Measurements from ENCODE around the gene MMAB.

The MMAB gene

DNA sequence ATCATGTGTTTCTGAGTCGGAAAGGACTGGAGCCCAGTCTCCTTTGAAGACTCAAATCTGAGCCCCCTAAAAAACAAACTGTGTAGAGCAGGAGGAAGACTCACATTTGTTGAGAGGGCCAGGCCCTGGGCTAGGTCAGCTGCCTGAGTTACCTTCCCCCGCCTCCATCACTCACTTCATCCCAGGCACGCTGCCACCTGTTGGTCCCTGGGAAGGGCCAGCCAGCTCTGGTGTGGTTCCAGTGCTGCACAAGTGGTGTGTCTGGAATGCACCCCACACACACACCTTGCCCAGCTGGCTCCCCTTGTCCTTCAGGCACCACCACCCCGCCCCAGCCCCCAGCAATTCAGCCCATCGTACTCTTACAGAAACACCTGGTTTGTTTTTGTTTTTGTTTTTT, 9.3 kb upstream of the MMAB start:
- TF ChIP-seq FOXP2 (optimal IDR thresholded peaks at IDR 0.05; ENCODE audit: borderline replicate concordance, extremely low read depth, extremely low read length, insufficient read depth): no peak
- TF ChIP-seq SIN3A (IDR thresholded peaks at IDR 0.05; ENCODE audit: borderline replicate concordance, insufficient read depth, low read length): no peak

DNA sequence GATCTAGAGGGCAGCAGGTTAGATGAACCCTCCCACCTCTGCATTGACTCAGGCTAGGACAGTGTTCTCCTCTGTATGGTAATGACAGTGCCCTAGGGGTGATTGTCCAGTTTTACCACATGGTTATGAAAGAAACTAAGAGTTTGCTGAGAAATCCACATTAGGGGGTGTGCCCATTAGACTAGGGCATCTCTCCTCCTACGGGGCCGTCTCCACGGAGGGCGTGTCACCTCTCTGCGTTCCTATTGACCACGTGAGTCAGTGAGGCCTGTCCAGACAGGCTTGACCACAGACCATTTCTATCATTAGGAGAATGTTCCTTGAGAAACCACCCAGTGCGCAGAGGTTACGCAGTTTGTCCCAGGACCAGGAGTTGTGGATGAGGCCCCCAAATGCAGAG, 8.6 kb upstream of the MMAB start:
- no peak for TF ChIP-seq SIN3A (IDR thresholded peaks at IDR 0.05; ENCODE audit: borderline replicate concordance, insufficient read depth, low read length)

DNA sequence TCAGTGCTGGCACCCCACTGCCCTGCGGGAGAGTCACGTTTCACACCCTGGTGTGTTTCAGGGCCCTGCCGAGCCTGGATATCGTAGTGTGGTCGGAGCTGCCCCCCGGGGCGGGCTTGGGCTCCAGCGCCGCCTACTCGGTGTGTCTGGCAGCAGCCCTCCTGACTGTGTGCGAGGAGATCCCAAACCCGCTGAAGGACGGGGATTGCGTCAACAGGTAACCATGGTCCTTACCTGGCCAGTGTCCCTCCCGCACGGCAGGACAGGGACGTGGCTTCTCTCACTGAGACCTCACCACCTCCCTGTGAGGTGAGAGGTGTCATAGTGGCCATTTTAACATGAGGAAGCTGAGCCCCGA, 8.0 kb upstream of the MMAB start:
- no peak for TF ChIP-seq SIN3A (IDR thresholded peaks at IDR 0.05; ENCODE audit: borderline replicate concordance, insufficient read depth, low read length)
- TF ChIP-seq FOXP2 (optimal IDR thresholded peaks at IDR 0.05; ENCODE audit: borderline replicate concordance, extremely low read depth, extremely low read length, insufficient read depth): no peak
- TF ChIP-seq, protein P1, sequence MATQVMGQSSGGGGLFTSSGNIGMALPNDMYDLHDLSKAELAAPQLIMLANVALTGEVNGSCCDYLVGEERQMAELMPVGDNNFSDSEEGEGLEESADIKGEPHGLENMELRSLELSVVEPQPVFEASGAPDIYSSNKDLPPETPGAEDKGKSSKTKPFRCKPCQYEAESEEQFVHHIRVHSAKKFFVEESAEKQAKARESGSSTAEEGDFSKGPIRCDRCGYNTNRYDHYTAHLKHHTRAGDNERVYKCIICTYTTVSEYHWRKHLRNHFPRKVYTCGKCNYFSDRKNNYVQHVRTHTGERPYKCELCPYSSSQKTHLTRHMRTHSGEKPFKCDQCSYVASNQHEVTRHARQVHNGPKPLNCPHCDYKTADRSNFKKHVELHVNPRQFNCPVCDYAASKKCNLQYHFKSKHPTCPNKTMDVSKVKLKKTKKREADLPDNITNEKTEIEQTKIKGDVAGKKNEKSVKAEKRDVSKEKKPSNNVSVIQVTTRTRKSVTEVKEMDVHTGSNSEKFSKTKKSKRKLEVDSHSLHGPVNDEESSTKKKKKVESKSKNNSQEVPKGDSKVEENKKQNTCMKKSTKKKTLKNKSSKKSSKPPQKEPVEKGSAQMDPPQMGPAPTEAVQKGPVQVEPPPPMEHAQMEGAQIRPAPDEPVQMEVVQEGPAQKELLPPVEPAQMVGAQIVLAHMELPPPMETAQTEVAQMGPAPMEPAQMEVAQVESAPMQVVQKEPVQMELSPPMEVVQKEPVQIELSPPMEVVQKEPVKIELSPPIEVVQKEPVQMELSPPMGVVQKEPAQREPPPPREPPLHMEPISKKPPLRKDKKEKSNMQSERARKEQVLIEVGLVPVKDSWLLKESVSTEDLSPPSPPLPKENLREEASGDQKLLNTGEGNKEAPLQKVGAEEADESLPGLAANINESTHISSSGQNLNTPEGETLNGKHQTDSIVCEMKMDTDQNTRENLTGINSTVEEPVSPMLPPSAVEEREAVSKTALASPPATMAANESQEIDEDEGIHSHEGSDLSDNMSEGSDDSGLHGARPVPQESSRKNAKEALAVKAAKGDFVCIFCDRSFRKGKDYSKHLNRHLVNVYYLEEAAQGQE (IDR thresholded peaks at IDR 0.05; ENCODE audit: insufficient read depth in 1 of 2, low read depth in 2 of 2, low read length in 2 of 2): no peak
- no peak for TF ChIP-seq POLR2AphosphoS5 (IDR thresholded peaks at IDR 0.05; ENCODE audit: low read depth, low read length)
- no peak for TF ChIP-seq TAF1 (IDR thresholded peaks at IDR 0.05; ENCODE audit: borderline replicate concordance, insufficient read depth, low read length)

DNA sequence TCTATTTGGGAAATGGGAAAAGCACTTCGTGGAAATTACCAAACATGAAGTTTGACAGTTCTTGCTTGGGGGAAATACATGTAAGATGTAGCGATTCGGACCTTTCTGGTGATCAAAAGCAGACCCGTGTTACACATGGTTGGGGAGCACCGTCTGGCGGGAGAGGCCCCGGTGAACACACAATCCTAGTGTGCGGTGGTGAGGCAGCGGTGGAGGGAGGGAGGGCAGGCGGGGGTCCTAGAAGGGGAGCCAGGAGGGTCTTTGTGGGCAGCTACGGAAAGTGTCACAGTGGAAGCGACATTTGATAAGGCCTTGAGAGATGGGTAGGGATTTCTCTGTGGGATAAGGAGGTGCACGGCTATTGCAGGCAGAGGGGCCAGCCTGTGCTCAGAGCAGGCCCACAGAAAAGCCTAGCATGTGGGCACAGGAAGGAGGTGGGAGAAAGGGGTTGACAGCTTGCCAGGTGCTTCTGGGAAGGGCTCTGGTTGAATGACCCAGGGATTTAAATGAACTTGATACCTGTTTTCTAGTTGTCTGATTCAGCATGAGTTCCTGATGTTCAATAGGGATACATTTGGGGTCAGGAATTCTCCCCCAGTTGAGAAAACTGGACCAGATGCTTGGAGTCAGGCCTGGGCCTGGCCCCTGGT, 7.5 kb upstream of the MMAB start:
- TF ChIP-seq, protein P1 (IDR thresholded peaks at IDR 0.05; ENCODE audit: insufficient read depth in 1 of 2, low read depth in 2 of 2, low read length in 2 of 2): no peak
- TF ChIP-seq TAF1 (IDR thresholded peaks at IDR 0.05; ENCODE audit: borderline replicate concordance, insufficient read depth, low read length): no peak
- no peak for TF ChIP-seq SIN3A (IDR thresholded peaks at IDR 0.05; ENCODE audit: borderline replicate concordance, insufficient read depth, low read length)
- no peak for TF ChIP-seq POLR2AphosphoS5 (IDR thresholded peaks at IDR 0.05; ENCODE audit: low read depth, low read length)
- no peak for TF ChIP-seq FOXP2 (optimal IDR thresholded peaks at IDR 0.05; ENCODE audit: borderline replicate concordance, extremely low read depth, extremely low read length, insufficient read depth)

DNA sequence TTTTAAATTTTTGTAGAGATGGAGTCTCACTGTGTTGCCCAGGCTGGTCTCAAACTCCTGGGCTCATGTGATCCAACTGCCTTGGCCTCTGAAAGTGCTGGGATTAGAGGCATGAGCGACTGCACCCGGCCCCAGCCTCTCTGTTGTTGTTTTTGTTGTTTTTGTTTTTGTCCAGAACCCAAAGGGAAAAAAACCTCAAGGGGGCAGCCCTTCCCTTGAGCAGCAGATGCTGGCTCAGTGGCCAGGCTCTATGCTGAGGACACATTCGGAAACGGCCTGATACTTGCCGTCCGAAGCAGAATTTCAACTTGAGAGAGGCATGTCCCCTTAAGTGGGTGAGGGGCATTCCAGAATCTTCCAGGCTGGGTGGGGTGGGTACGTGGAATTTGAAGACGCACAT, 7.0 kb upstream of the MMAB start:
- TF ChIP-seq FOXP2 (optimal IDR thresholded peaks at IDR 0.05; ENCODE audit: borderline replicate concordance, extremely low read depth, extremely low read length, insufficient read depth): no peak
- no peak for TF ChIP-seq SIN3A (IDR thresholded peaks at IDR 0.05; ENCODE audit: borderline replicate concordance, insufficient read depth, low read length)
- no peak for TF ChIP-seq TAF1 (IDR thresholded peaks at IDR 0.05; ENCODE audit: borderline replicate concordance, insufficient read depth, low read length)
- TF ChIP-seq POLR2AphosphoS5 (IDR thresholded peaks at IDR 0.05; ENCODE audit: low read depth, low read length): no peak
- TF ChIP-seq, protein P1 (IDR thresholded peaks at IDR 0.05; ENCODE audit: insufficient read depth in 1 of 2, low read depth in 2 of 2, low read length in 2 of 2): no peak

DNA sequence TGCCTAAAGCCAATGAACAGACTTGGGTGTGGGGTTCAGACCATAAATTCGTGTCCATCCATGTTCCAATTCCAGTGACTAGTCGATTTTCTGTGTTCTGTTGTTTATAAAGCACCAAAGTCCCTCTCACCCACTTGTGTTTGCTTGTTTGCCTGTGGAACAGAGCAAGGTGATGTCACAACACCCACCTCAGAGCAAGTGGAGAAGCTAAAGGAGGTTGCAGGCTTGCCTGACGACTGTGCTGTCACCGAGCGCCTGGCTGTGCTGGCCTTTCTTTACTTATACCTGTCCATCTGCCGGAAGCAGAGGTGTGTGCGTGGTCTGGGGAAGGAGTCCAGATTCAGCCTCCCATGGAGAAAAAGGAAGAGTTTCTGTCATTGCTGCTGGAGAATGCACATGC, 6.3 kb upstream of the MMAB start:
- TF ChIP-seq, protein P1 (IDR thresholded peaks at IDR 0.05; ENCODE audit: insufficient read depth in 1 of 2, low read depth in 2 of 2, low read length in 2 of 2): no peak
- TF ChIP-seq FOXP2 (optimal IDR thresholded peaks at IDR 0.05; ENCODE audit: borderline replicate concordance, extremely low read depth, extremely low read length, insufficient read depth) (no peak), TAF1 (IDR thresholded peaks at IDR 0.05; ENCODE audit: borderline replicate concordance, insufficient read depth, low read length) (no peak), POLR2AphosphoS5 (IDR thresholded peaks at IDR 0.05; ENCODE audit: low read depth, low read length) (no peak), SIN3A (IDR thresholded peaks at IDR 0.05; ENCODE audit: borderline replicate concordance, insufficient read depth, low read length) (no peak)
